GM18526 (cell line): Measurements from ENCODE around the gene OR13C8.
"Not testable (repeated sequence)": the region's sequence is repeated elsewhere in the genome, so short reads cannot be mapped to it uniquely, and the experiment has no call there.

Source experiments
- POLR2A ChIP-seq: IDR thresholded peaks from 3 replicates; pipeline ENCODE4 v1.6.1; 2011; ENCODE audit not compliant: insufficient read length; ENCODE audit errors: extremely low read depth

The OR13C8 gene

DNA sequence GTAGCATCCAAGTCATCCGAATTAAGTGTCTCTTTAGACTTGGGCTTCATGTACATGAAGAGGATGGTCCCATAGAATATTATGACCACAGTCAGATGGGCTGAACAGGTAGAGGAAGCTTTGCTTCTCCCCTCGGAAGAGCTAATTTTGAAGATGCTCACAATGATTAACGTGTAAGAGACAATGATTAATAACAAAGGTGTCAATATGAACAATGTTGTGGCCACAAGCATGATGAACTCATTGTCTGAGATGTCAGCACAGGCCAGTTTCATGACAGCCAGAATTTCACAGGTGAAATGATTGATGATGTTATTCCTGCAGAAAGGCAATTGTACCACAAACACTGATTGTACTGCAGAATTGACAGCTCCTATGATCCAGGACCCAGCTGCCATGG, 35.8 kb downstream of the OR13C8 start:
- TF ChIP-seq POLR2A, result no peak

DNA sequence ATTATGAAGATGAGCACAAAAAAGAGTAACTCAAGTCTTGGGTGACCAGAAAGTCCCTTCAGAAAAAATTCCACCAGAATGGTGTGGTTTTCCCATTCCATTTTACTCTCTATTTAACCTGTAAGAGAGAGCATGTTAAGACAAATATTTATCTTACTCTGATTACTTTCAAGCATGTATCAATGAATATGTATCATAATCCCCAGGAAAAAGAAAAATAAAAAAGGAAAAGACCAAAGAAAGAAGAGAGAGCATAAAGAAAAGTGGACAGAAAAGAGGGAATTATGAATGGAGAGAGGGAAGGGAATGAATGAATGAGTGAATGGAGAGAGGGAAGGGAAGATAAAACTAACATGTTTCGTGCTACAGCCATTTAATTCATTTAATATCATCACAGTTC, 36.6 kb downstream of the OR13C8 start, which contains the start of gene OR13C2:
OR13C2 (minus strand) TSS at position 101 of the 400 bp plus-strand sequence; CDS start at position 101, 0 bp downstream.
- not testable (repeated sequence) for TF ChIP-seq POLR2A

DNA sequence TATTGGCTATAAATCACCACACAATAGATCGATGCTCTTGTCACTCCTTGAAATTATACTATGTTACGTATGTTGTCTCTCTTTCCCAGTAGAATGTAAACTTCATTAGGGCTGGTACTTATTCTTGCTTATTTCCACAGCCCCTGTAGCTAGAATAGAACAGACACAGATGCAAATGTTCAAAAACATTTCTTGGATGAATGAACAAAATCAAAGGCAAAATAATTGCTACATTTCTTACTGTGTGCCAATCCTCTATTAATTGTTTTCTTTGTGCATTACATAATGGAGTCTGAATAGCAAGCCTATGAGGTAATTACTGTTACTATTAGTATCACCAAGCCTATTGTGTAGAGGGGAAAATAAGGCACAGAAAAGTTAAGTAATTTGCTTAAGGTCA, 37.2 kb downstream of the OR13C8 start:
- TF ChIP-seq POLR2A, result no peak

DNA sequence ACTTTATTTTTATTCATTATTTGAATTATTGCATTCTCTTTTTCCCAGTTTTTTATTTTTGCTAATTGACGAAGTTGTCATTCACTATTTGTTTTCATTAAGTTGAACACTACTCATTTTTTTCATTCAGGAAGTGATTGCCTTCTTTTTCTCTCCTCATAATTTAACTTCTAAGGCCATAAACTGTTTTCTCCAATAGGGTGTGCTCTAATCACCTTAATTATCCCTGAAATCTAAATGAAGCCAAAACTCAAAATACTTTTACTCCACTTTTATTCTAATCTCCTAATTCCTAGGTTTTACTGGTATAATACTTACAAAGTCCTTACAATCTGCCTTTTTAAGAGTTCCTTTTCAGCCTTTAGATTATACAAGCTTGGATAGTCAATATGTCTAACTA, 39.4 kb downstream of the OR13C8 start:
- TF ChIP-seq POLR2A, result no peak

DNA sequence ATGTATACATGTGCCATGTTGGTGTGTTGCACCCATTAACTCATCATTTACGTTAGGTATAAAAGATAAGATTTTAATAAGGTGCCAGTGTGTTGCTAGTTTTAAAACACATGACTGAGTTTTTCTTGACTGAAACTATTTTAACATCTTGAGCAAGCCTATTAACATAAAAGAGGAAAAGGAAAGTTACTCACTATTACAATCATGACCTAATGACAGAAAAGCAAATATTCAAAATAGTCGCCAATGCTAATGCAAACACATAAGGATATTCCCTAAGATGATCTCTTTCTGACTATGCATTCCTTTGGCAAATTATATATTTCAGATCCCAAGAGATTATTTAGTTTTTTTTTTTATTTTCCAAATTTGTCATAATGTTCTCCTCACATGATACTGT, 42.2 kb downstream of the OR13C8 start:
- TF ChIP-seq POLR2A, result no peak

DNA sequence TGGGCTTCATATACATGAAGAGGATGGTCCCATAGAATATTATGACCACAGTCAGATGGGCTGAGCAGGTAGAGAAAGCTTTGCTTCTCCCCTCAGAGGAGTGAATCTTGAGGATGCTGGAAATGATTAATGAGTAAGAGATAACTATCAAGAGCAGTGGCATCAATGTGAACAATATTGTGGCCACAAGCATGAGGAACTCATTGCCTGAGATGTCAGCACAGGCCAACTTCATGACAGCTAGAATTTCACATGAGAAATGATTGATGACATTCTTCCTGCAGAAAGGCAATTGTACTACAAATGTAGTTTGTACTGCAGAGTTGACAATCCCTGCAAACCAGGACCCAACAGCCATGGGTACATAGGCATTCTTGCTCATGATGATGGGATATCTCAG, 48.5 kb downstream of the OR13C8 start:
- no peak for TF ChIP-seq POLR2A

DNA sequence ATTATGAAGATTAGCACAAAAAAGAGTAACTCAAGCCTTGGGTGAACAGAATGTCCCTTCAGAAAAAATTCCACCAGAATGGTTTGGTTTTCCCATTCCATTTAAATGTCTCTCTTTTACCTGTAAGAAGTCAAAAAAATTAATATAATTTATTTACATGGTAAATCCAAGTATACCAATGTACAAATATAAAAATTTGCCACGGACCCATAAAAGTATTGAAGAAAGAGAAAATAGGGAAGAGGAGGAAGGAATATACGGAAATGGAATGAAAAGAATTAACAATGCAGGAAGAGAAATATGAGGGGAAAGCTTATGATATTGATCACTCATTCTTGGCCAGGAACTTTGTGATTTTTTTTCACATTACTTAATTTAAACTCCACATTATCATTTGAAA, 49.1 kb downstream of the OR13C8 start, which contains the start of gene OR13C9:
OR13C9 (minus strand) TSS at position 101 of the 400 bp plus-strand sequence; CDS start at position 101, 0 bp downstream.
- TF ChIP-seq POLR2A, result no peak
